Measurements from ENCODE around the gene LYZL1. TPM values are rescaled to one million over a fixed set of nuclear protein-coding genes. Genes with fewer than 3 reads are reported as not detected.

LYZL1 gene
- total and polyA plus RNA-seq, 9 donors: not detected

DNA sequence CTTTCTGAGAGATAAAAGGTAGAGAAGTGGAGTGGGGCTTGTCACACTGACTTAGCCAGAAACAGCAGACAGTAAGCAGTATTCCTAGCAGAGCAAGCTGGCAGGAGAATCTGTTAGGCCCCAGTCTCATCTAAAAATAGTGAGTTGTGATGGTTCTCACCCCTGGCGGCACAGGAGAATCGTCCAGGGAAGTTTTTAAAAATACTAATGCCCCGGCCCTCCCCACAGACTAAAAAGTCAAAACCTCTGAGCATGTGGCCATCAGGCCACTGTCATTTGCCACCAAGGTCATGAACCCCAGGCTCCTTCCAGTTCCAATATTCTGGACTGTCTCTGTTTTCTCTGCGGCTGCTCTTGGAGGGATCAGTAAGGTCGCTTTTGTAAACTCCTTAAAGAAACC lies 34.0 kb downstream of the LYZL1 start:
- Histone ChIP-seq H3K4me3 (no peak overlapping the region), H3K9me3 (no peaks in the 10 kb centered on the region), H3K36me3 (no peaks in the 10 kb centered on the region), H3K4me1 (ENCODE audit: insufficient read depth) (peaks cover 7% of the 10 kb centered on the region), H3K27ac (peak overlapping the region in 1 of 2 donors; percentile 44), H3K27me3 (no peaks in the 10 kb centered on the region)
- 28 to 48% (median 36%) methylated on average over 5 of the region's 5 CpGs for WGBS, 3 donors
- intact Hi-C loops (cut with DNase I): no loop called here
- no peak for TF ChIP-seq EP300 (IDR thresholded peaks at IDR 0.05)
- no peak for TF ChIP-seq POLR2A (IDR thresholded peaks at IDR 0.05)
- TF ChIP-seq, protein P1, sequence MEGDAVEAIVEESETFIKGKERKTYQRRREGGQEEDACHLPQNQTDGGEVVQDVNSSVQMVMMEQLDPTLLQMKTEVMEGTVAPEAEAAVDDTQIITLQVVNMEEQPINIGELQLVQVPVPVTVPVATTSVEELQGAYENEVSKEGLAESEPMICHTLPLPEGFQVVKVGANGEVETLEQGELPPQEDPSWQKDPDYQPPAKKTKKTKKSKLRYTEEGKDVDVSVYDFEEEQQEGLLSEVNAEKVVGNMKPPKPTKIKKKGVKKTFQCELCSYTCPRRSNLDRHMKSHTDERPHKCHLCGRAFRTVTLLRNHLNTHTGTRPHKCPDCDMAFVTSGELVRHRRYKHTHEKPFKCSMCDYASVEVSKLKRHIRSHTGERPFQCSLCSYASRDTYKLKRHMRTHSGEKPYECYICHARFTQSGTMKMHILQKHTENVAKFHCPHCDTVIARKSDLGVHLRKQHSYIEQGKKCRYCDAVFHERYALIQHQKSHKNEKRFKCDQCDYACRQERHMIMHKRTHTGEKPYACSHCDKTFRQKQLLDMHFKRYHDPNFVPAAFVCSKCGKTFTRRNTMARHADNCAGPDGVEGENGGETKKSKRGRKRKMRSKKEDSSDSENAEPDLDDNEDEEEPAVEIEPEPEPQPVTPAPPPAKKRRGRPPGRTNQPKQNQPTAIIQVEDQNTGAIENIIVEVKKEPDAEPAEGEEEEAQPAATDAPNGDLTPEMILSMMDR (IDR thresholded peaks at IDR 0.05): no peak
- DNase-seq: no peak

DNA sequence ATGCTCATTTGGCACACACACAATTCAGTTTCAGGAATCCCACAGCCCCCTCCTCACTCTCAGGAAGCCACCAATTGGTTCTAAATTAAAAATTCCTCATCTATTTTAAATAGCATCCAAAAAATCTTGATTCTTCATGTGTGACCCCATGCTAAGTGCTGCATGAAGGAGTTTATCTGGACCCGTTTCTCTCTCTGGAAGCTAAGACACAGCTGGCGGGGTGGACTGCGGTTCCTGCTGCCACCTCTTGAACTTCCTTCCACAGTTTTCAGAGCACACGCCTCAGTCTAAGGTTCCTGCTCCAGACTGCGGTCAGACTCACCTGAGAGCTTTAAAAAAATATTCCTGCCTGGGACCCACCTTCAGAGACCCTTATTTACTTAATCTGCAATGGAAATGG lies 34.5 kb downstream of the LYZL1 start:
- H3K27ac ChIP-seq: peak overlapping the region in 1 of 2 donors; percentile 44
- TF ChIP-seq, protein P1 (IDR thresholded peaks at IDR 0.05): no peak
- TF ChIP-seq EP300 (IDR thresholded peaks at IDR 0.05) (no peak), POLR2A (IDR thresholded peaks at IDR 0.05) (no peak)
- WGBS, 3 donors: 43 to 59% (median 53%) methylated on average over 5 of the region's 5 CpGs

DNA sequence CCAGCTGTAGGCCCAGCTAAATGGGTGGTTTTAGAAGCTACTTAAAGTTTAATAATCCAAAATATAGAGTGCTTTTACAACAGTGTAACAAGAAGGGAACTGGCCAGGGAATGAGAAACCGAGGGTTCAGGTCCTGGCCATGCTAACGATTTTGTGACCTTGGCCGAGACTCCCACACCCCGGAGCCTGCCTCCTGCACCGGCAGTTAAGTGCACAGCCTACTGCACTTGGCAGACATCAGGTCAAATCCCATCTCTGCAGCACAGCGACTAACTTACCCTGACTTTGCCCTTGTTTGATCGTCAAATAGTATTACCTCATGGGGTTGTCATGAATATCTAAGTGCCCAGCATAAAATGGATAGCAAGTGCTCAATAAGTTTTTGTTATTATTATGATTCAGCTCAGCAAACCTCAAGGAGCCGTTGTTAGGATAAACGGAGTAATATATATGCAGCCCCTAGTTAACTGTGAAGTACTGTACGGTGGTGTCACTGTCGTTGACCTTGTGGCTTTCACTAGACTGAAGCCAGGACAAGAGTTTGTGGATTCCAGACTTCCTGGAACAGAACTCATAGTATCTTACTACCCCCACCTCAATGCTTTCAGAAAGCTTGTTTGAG lies 35.5 kb downstream of the LYZL1 start:
- H3K36me3 ChIP-seq: no peaks in the 10 kb centered on the region
- peak overlapping the region in 1 of 2 donors; percentile 1 for H3K27ac ChIP-seq
- WGBS, 3 donors: 25 to 48% (median 36%) methylated on average over 11 of the region's 11 CpGs
- TF ChIP-seq, protein P1 (IDR thresholded peaks at IDR 0.05): no peak
- TF ChIP-seq POLR2A (IDR thresholded peaks at IDR 0.05): no peak
- no peak for TF ChIP-seq EP300 (IDR thresholded peaks at IDR 0.05)
- intact Hi-C loops (cut with DNase I): no loop called here
- no peak overlapping the region for H3K4me3 ChIP-seq
- H3K9me3 ChIP-seq: no peaks in the 10 kb centered on the region
- H3K27me3 ChIP-seq: no peaks in the 10 kb centered on the region
- DNase-seq: peak in 1 of 5 donors; percentile 51
- peaks cover 7% of the 10 kb centered on the region for H3K4me1 ChIP-seq (ENCODE audit: insufficient read depth)

More for the DNA sequence above, 34.5 kb downstream of the LYZL1 start:
- peaks cover 7% of the 10 kb centered on the region for H3K4me1 ChIP-seq (ENCODE audit: insufficient read depth)
- no peaks in the 10 kb centered on the region for H3K27me3 ChIP-seq
- H3K36me3 ChIP-seq: no peaks in the 10 kb centered on the region
- intact Hi-C loops (cut with DNase I): no loop called here
- DNase-seq: no peak
- no peaks in the 10 kb centered on the region for H3K9me3 ChIP-seq
- no peak overlapping the region for H3K4me3 ChIP-seq

DNA sequence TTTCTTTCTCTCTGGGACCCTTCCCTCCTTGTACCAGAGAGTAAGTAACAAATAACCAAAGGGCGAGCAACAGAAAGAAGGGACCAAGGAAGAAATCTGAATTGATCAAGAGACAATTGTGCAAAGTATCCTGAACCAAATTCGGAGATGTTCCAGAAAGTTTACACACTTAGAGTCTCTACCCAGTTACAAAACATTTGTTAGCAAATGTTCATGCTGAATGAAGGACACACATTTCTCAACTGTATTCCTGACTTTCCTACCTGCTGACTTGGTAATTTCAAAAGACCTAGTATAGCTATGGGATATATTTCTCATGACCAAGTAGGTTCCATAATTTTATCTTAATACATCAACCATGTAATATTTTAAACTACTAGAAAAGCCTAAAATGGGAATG lies 37.4 kb downstream of the LYZL1 start:
- H3K4me1 ChIP-seq (ENCODE audit: insufficient read depth): peaks cover 4% of the 10 kb centered on the region
- 94 to 97% (median 94%) methylated on average over 2 of the region's 2 CpGs for WGBS, 3 donors
- TF ChIP-seq, protein P1 (IDR thresholded peaks at IDR 0.05): no peak
- no peak for TF ChIP-seq POLR2A (IDR thresholded peaks at IDR 0.05)
- TF ChIP-seq EP300 (IDR thresholded peaks at IDR 0.05): no peak
- H3K27me3 ChIP-seq: no peaks in the 10 kb centered on the region
- H3K27ac ChIP-seq: no peak overlapping the region
- H3K4me3 ChIP-seq: no peak overlapping the region
- intact Hi-C loops (cut with DNase I): no loop called here
- no peaks in the 10 kb centered on the region for H3K36me3 ChIP-seq
- no peak for DNase-seq
- H3K9me3 ChIP-seq: no peaks in the 10 kb centered on the region

Data from ovary (tissue), 9 donors.